H1 (cell line): ENCODE data around the gene SLC1A3. TPM values are rescaled to one million over a fixed set of nuclear protein-coding genes. Genes with fewer than 3 reads are reported as not detected.

Source experiments
- CTCF ChIA-PET: fragments of 300-600 bp; sonication (Branson Sonifier 250); formaldehyde crosslinking; loops from one replicate; lab custom pipeline; 2021; ENCODE audit not compliant: partially characterized antibody; lab: Charles Lee
- POLR2A ChIA-PET: fragments of 300-600 bp; sonication (Branson Sonifier 250); formaldehyde crosslinking; loops from one replicate; lab custom pipeline; 2021; ENCODE audit warnings: inconsistent platforms; ENCODE audit not compliant: partially characterized antibody; lab: Charles Lee
- DNase-seq, 2 experiments: peaks; one replicate each; pipeline versions ENCODE4 v3.0.0 to v3.0.0-alpha.2; 2010 to 2022; ENCODE audit warnings: low spot score in 2 of 2, low read depth in 1 of 2, mixed read lengths in 1 of 2
- FAIRE-seq: peaks from 2 replicates; lab custom pipeline; 2011; peaks lifted over from hg19 to GRCh38; lab: Jason Lieb, UNC
- H2AFZ ChIP-seq: 2 replicates; pipeline ENCODE4 v1.8.1; 2012; ENCODE audit warnings: low read length, inconsistent platforms
- H2AK5ac ChIP-seq: 2 replicates; pipeline ENCODE4 v1.6.1; 2013; ENCODE audit warnings: low read depth, low read length
- H2BK120ac ChIP-seq: replicated peaks from 2 replicates; pipeline ENCODE3; 2013; ENCODE audit warnings: low read depth, low read length, inconsistent platforms
- H2BK12ac ChIP-seq: 2 replicates; pipeline ENCODE4 v1.6.1; 2013; ENCODE audit warnings: low read depth, low read length
- H2BK15ac ChIP-seq: 2 replicates; pipeline ENCODE4 v1.6.1; 2013; ENCODE audit warnings: low read length
- H2BK20ac ChIP-seq: 2 replicates; pipeline ENCODE4 v1.6.1; 2013; ENCODE audit warnings: low read length
- H2BK5ac ChIP-seq: 2 replicates; pipeline ENCODE4 v1.6.1; 2013; ENCODE audit warnings: low read depth, low read length
- H3K14ac ChIP-seq: 2 replicates; pipeline ENCODE4 v1.6.1; 2013; ENCODE audit warnings: inconsistent platforms; ENCODE audit not compliant: insufficient read length
- H3K18ac ChIP-seq: 2 replicates; pipeline ENCODE4 v1.6.1; 2013; ENCODE audit warnings: low read length; ENCODE audit errors: extremely low read depth
- H3K23ac ChIP-seq: 2 replicates; pipeline ENCODE4 v1.6.1; 2013; ENCODE audit warnings: inconsistent platforms; ENCODE audit not compliant: insufficient read length
- H3K23me2 ChIP-seq: 2 replicates; pipeline ENCODE4 v1.6.1; 2013; ENCODE audit warnings: low read depth, low read length
- H3K27ac ChIP-seq: 2 replicates; pipeline ENCODE4 v1.6.1; 2011; ENCODE audit warnings: low read depth, low read length, inconsistent platforms
- H3K27me3 ChIP-seq, 4 experiments: replicated peaks in 1 of 4; 1 replicate in 1 of 4; 2 replicates in 3 of 4; pipeline versions ENCODE4 v1.6.1 to v1.8.1; 2011 to 2013; ENCODE audit warnings: low read length in 3 of 4, mild to moderate bottlenecking in 3 of 4, inconsistent platforms in 2 of 4, mixed read lengths in 2 of 4, moderate library complexity in 1 of 4; ENCODE audit not compliant: control insufficient read depth in 3 of 4, insufficient read depth in 3 of 4; ENCODE audit errors: extremely low read depth in 1 of 4
- H3K36me3 ChIP-seq, 4 experiments: 2 replicates each; pipeline versions ENCODE4 v1.6.1 to v1.8.1; 2011 to 2013; ENCODE audit warnings: mild to moderate bottlenecking in 4 of 4, low read length in 3 of 4, moderate library complexity in 2 of 4, control low read depth in 1 of 4, inconsistent platforms in 1 of 4; ENCODE audit not compliant: insufficient read depth in 4 of 4, control insufficient read depth in 2 of 4
- H3K4ac ChIP-seq: replicated peaks from 2 replicates; pipeline ENCODE3; 2013; ENCODE audit warnings: low read length, low read depth, mixed read lengths, inconsistent platforms; ENCODE audit not compliant: insufficient read length
- H3K4me1 ChIP-seq, 4 experiments: replicated peaks in 1 of 4; 1 replicate in 1 of 4; 2 replicates in 3 of 4; pipeline versions ENCODE4 v1.6.1 to v1.8.1; 2011 to 2013; ENCODE audit warnings: low read length in 3 of 4, inconsistent platforms in 2 of 4, mixed read lengths in 1 of 4; ENCODE audit not compliant: insufficient read depth in 4 of 4, control insufficient read depth in 3 of 4
- H3K4me2 ChIP-seq, 2 experiments: 2 replicates each; pipeline versions ENCODE4 v1.6.1 to v1.8.1; 2011 to 2013; ENCODE audit warnings: low read depth in 2 of 2, low read length in 2 of 2, control low read depth in 1 of 2, inconsistent platforms in 1 of 2, mild to moderate bottlenecking in 1 of 2; ENCODE audit not compliant: insufficient read depth in 1 of 2
- H3K4me3 ChIP-seq, 4 experiments: fragments of 200-600, 300-600 bp in 1 of 4; sonication (generic), shearing (Covaris generic), sonication (Bioruptor Twin) in 1 of 4; 2 replicates each; pipeline versions ENCODE4 v1.5.1 to v1.8.1; 2011 to 2016; ENCODE audit warnings: low read length in 4 of 4, low read depth in 3 of 4, control low read depth in 2 of 4, inconsistent platforms in 2 of 4, mild to moderate bottlenecking in 2 of 4, mixed read lengths in 1 of 4, moderate library complexity in 1 of 4; ENCODE audit not compliant: insufficient read depth in 2 of 4; ENCODE audit errors: extremely low read depth in 1 of 4
- H3K56ac ChIP-seq: replicated peaks from 2 replicates; pipeline ENCODE3; 2013; ENCODE audit warnings: low read depth, mild to moderate bottlenecking, mixed read lengths, low read length, inconsistent platforms; ENCODE audit not compliant: insufficient read length
- H3K79me1 ChIP-seq: 2 replicates; pipeline ENCODE4 v1.6.1; 2013; ENCODE audit warnings: low read depth, low read length, control low read depth
- H3K79me2 ChIP-seq, 2 experiments: 2 replicates each; pipeline versions ENCODE4 v1.6.1 to v1.8.1; 2012 to 2013; ENCODE audit warnings: low read length in 2 of 2, mild to moderate bottlenecking in 2 of 2, inconsistent platforms in 1 of 2; ENCODE audit not compliant: insufficient read depth in 2 of 2, control insufficient read depth in 1 of 2
- H3K9ac ChIP-seq, 4 experiments: replicated peaks in 1 of 4; 1 replicate in 1 of 4; 2 replicates in 3 of 4; pipeline versions ENCODE4 v1.6.1 to v1.8.1; 2011 to 2013; ENCODE audit warnings: low read depth in 3 of 4, low read length in 3 of 4, control low read depth in 2 of 4, mild to moderate bottlenecking in 2 of 4, moderate library complexity in 2 of 4, inconsistent platforms in 1 of 4; ENCODE audit errors: extremely low read depth in 1 of 4
- H3K9me3 ChIP-seq, 2 experiments: 2 replicates each; pipeline versions ENCODE4 v1.6.1 to v1.8.1; 2012 to 2013; ENCODE audit warnings: mild to moderate bottlenecking in 2 of 2, moderate library complexity in 2 of 2, control low read depth in 1 of 2, inconsistent platforms in 1 of 2, low read depth in 1 of 2, low read length in 1 of 2, mixed read lengths in 1 of 2; ENCODE audit not compliant: insufficient read depth in 2 of 2
- H4K20me1 ChIP-seq, 2 experiments: replicated peaks in 1 of 2; 2 replicates each; pipeline versions ENCODE3 to v1.8.1; 2011 to 2013; ENCODE audit warnings: inconsistent platforms in 2 of 2, low read length in 2 of 2, mild to moderate bottlenecking in 1 of 2; ENCODE audit not compliant: insufficient read depth in 2 of 2, control insufficient read depth in 1 of 2
- H4K5ac ChIP-seq: 2 replicates; pipeline ENCODE4 v1.6.1; 2013; ENCODE audit warnings: low read length, low read depth, mixed read lengths, inconsistent platforms; ENCODE audit not compliant: insufficient read length
- H4K8ac ChIP-seq: 2 replicates; pipeline ENCODE4 v1.8.0; 2013; ENCODE audit warnings: mild to moderate bottlenecking, moderate library complexity, low read length, inconsistent platforms; ENCODE audit not compliant: insufficient read depth; ENCODE audit errors: extremely low read depth
- H4K91ac ChIP-seq: replicated peaks from 2 replicates; pipeline ENCODE3; 2013; ENCODE audit warnings: low read length, mixed read lengths, inconsistent platforms; ENCODE audit not compliant: insufficient read length
- KDM4A ChIP-seq: IDR thresholded peaks from one replicate; pipeline ENCODE4 v1.7.1; 2012; ENCODE audit warnings: low read depth, mild to moderate bottlenecking, moderate library complexity, low read length, inconsistent platforms; ENCODE audit not compliant: severe bottlenecking
- WGBS, 2 experiments: shearing (Covaris generic) in 1 of 2; methylation state at CpG; one replicate each; pipeline versions ENCODE4 v1.1.6 to v1.1.7; 2013 to 2015; ENCODE audit warnings: low lambda C conversion rate in 2 of 2, mixed read lengths in 2 of 2, inconsistent platforms in 1 of 2, low coverage in 1 of 2, missing lambda C conversion rate in 1 of 2; ENCODE audit not compliant: insufficient replicate concordance in 2 of 2, insufficient coverage in 1 of 2, insufficient read length in 1 of 2; ENCODE audit errors: extremely low coverage in 1 of 2, missing lambda C conversion rate in 1 of 2; 5-methylcytosine and 5-hydroxymethylcytosine counted together
- polyA plus RNA-seq, 7 experiments: library from polyadenylated mRNA; depleted of rRNA in 3 of 7; stranded (reverse) in 5 of 7; unstranded in 2 of 7; fragments of >200 nt in 5 of 7; fragments of 200-250 nt in 2 of 7; gene quantifications; 1 replicate in 5 of 7; 2 replicates in 1 of 7; 4 replicates in 1 of 7; pipeline versions ENCODE4 v1.2.1 to v1.2.3, GENCODE V29; 2011 to 2013; ENCODE audit warnings: missing spikeins in 2 of 7, mixed read lengths in 2 of 7
- total RNA-seq: library from RNA; stranded (reverse); fragmentation: NEBNext Ultra II Directional; extraction: Animal tissue kit (Norgen Biotek cat#: 25700); gene quantifications from 2 replicates; pipeline ENCODE4 v1.2.1, GENCODE V29; 2021

Gene SLC1A3
- total and polyA plus RNA-seq, 2 of the 8 experiments (the other 6 are each of a cell fraction or from before 2014, with no cell fraction given) = 26.7 to 35.3 TPM

GRCh38 chr5:36644727-36645126 is 38.3 kb downstream of the SLC1A3 start:
- Histone ChIP-seq H2BK5ac (no peak overlapping the region), H3K79me2 (no peaks in the 10 kb centered on the region), H3K4me2 (no peak overlapping the region), H3K4ac (no peak overlapping the region), H4K20me1 (no peaks in the 10 kb centered on the region), H3K4me1 (no peaks in the 10 kb centered on the region), H2AFZ (no peak overlapping the region), H4K91ac (no peak overlapping the region), H3K18ac (no peak overlapping the region), H3K36me3 (no peaks in the 10 kb centered on the region; a peak in 1 of 8 replicates), H3K27me3 (no peaks in the 10 kb centered on the region), H4K8ac (no peak overlapping the region), H4K5ac (no peak overlapping the region), H2AK5ac (no peak overlapping the region), H3K27ac (no peak overlapping the region), H2BK15ac (no peak overlapping the region), H3K79me1 (no peaks in the 10 kb centered on the region), H3K9ac (no peak overlapping the region), H3K23me2 (no peaks in the 10 kb centered on the region; the same call in 1 of the 2 replicates), H3K4me3 (no peak overlapping the region), H2BK20ac (no peak overlapping the region), H3K23ac (no peak overlapping the region), H3K9me3 (no peaks in the 10 kb centered on the region), H3K14ac (no peak overlapping the region), H3K56ac (no peak overlapping the region), H2BK12ac (no peak overlapping the region), H2BK120ac (no peak overlapping the region)
- WGBS, 2 experiments = 91% methylated on average over 3 of the region's 3 CpGs; no CpG with 5 or more reads in 1 of the 2 experiments
- POLR2A ChIA-PET = interaction anchor here (2.0 kb wide), 1 partner anchor 25 kb away, joined by 7 read pairs; no protein-coding TSS in a partner anchor
- FAIRE-seq (no peak), DNase-seq (no peak)
- no peak for TF ChIP-seq KDM4A
- CTCF ChIA-PET = interaction anchor here (0.6 to 2.0 kb wide), 6 partner anchors 10 to 230 kb away, joined by 3 to 7 read pairs (median 4); no protein-coding TSS in a partner anchor
